Smooth muscle cell (in vitro differentiated cells): ENCODE results near the gene TFPI2. TPM values are rescaled to one million over a fixed set of nuclear protein-coding genes. Genes with fewer than 3 reads are reported as not detected.
A peak's percentile ranks its signal among the peaks of the same experiment; 100 is the strongest.
"Not testable (repeated sequence)": the region's sequence is repeated elsewhere in the genome, so short reads cannot be mapped to it uniquely, and the experiment has no call there.

ENCODE experiments used
- DNase-seq: peaks from one replicate; lab custom pipeline; 2025; ENCODE audit not compliant: unreplicated experiment; lab: John Stamatoyannopoulos, UW
- H2AFZ ChIP-seq: fragments of 200-600 bp; sonication (generic); 2 replicates; pipeline ENCODE4 v1.6.0; 2016; ENCODE audit warnings: antibody characterized with exemption, low read depth, mild to moderate bottlenecking
- H3F3A ChIP-seq: fragments of 200-600 bp; sonication (generic); 2 replicates; pipeline ENCODE4 v1.6.0; 2017; ENCODE audit warnings: antibody characterized with exemption, low read depth
- H3K27ac ChIP-seq: fragments of 200-600 bp; sonication (generic); 2 replicates; pipeline ENCODE4 v1.5.1; 2016; ENCODE audit warnings: low read depth, mild to moderate bottlenecking
- H3K27me3 ChIP-seq: fragments of 200-600 bp; sonication (generic); 2 replicates; pipeline ENCODE4 v1.6.1; 2016; ENCODE audit warnings: low read depth, mild to moderate bottlenecking
- H3K36me3 ChIP-seq: fragments of 200-600 bp; sonication (generic); 2 replicates; pipeline ENCODE4 v1.5.1; 2016; ENCODE audit warnings: low read depth
- H3K4me1 ChIP-seq: fragments of 200-600 bp; sonication (generic); 2 replicates; pipeline ENCODE4 v1.5.1; 2016; ENCODE audit warnings: low read depth
- H3K4me2 ChIP-seq: fragments of 200-600 bp; sonication (generic); 2 replicates; pipeline ENCODE4 v1.6.0; 2016; ENCODE audit warnings: mild to moderate bottlenecking
- H3K4me3 ChIP-seq: fragments of 200-600 bp; sonication (generic); 2 replicates; pipeline ENCODE4 v1.5.1; 2016; ENCODE audit warnings: mild to moderate bottlenecking
- H3K79me2 ChIP-seq: fragments of 200-600 bp; sonication (generic); 2 replicates; pipeline ENCODE4 v1.6.0; 2016; ENCODE audit warnings: low read depth, mild to moderate bottlenecking
- H3K9ac ChIP-seq: fragments of 200-600 bp; sonication (generic); 2 replicates; pipeline ENCODE4 v1.6.0; 2016; ENCODE audit warnings: low read depth
- H3K9me3 ChIP-seq: fragments of 200-600 bp; sonication (generic); replicated peaks from 2 replicates; pipeline ENCODE4 v1.5.1; 2016; ENCODE audit warnings: low read depth
- H4K20me1 ChIP-seq: fragments of 200-600 bp; sonication (generic); 2 replicates; pipeline ENCODE4 v1.6.0; 2016; ENCODE audit warnings: low read depth
- CTCF ChIP-seq: fragments of 200-600 bp; sonication (generic); IDR thresholded peaks from 2 replicates; pipeline ENCODE4 v1.5.1; 2017; ENCODE audit warnings: borderline replicate concordance, mild to moderate bottlenecking, antibody characterized with exemption; ENCODE audit not compliant: insufficient read depth, poor library complexity, severe bottlenecking
- WGBS: methylation state at CpG from one replicate; pipeline ENCODE4 v1.1.7; 2016; ENCODE audit warnings: low lambda C conversion rate; 5-methylcytosine and 5-hydroxymethylcytosine counted together
- polyA plus RNA-seq: library from polyadenylated mRNA; unstranded; fragments of >200 nt; fragmentation: Nextera tagmentation; extraction: Ambion mirVana; gene quantifications from 2 replicates; pipeline ENCODE4 v1.2.1, GENCODE V29; 2016
- total RNA-seq: library from RNA; depleted of rRNA; stranded (reverse); fragments of >200 nt; gene quantifications from 2 replicates; pipeline ENCODE4 v1.2.3, GENCODE V29; 2014

The TFPI2 gene
- total and polyA plus RNA-seq, 2 experiments from 2014 or later, result 104 to 139 TPM

GRCh38 chr7:93914581-93915066 is 24.1 kb upstream of the TFPI2 start:
- H3K9ac ChIP-seq, result no peak overlapping the region
- no peaks in the 10 kb centered on the region for H3K27me3 ChIP-seq
- H2AFZ ChIP-seq, result no peak overlapping the region
- no peak for DNase-seq
- peak overlapping the region; percentile 3 for H3K4me2 ChIP-seq
- H3K4me3 ChIP-seq, result no peak overlapping the region
- H3K79me2 ChIP-seq, result no peaks in the 10 kb centered on the region
- no peak for TF ChIP-seq CTCF
- H3K4me1 ChIP-seq, result peaks cover 3% of the 10 kb centered on the region
- 59% methylated on average over 7 of the region's 7 CpGs for WGBS
- no peaks in the 10 kb centered on the region for H3F3A ChIP-seq
- no peaks in the 10 kb centered on the region for H4K20me1 ChIP-seq
- no peaks in the 10 kb centered on the region for H3K9me3 ChIP-seq
- H3K36me3 ChIP-seq, result no peaks in the 10 kb centered on the region
- H3K27ac ChIP-seq, result no peak overlapping the region

DNA sequence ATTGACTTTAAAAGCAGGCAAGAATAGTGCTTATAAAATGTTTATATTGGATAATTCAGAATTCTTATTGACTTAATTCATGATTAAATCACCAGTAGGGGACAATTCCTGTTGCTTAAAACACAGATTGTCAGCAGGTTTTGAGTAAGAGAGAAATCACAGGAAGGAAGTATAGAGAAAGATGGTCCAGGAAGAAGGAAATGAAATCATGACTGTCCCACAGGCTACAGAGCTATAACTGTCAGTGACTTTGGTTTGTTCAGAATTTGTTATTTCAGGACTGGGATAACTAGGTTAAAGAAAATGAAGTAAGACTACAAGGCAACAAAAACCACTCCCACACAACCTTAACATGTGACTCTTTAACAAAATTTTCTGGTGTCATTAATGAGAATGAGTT is 22.6 kb upstream of the TFPI2 start:
- no peaks in the 10 kb centered on the region for H3K9me3 ChIP-seq
- no peaks in the 10 kb centered on the region for H3F3A ChIP-seq
- H3K79me2 ChIP-seq, result no peaks in the 10 kb centered on the region
- H3K27ac ChIP-seq, result no peak overlapping the region
- H2AFZ ChIP-seq, result peak overlapping the region; percentile 33
- H3K27me3 ChIP-seq, result no peaks in the 10 kb centered on the region
- H3K4me1 ChIP-seq, result peaks cover 3% of the 10 kb centered on the region
- no peaks in the 10 kb centered on the region for H4K20me1 ChIP-seq
- DNase-seq, result no peak
- TF ChIP-seq CTCF, result no peak
- no peak overlapping the region for H3K9ac ChIP-seq
- H3K36me3 ChIP-seq, result no peaks in the 10 kb centered on the region
- peak overlapping the region; percentile 15 for H3K4me2 ChIP-seq
- no peak overlapping the region for H3K4me3 ChIP-seq

DNA sequence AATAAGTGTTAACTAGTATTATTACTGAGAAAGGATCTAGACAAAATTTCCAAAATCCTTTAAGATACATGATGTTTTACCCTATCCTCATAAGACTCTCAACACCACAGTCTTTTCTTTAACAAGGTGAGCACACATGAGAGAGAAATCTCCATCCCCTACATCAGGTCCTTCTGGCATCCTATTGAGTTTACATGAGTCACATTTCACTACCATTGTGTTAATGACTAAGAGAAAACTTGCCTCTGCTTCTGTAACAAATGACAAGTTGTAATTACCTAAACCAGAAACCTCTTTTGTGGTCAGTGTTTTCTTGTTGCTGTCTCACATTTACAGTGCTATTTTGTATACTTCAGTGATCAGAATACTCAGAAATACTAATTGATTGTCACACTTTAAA is 21.1 kb upstream of the TFPI2 start:
- H3K36me3 ChIP-seq, H3K4me3 ChIP-seq, H3K4me1 ChIP-seq, H4K20me1 ChIP-seq, H3K9me3 ChIP-seq, H2AFZ ChIP-seq, DNase-seq, H3K9ac ChIP-seq, H3F3A ChIP-seq, H3K79me2 ChIP-seq, H3K4me2 ChIP-seq, H3K27me3 ChIP-seq: not testable (repeated sequence)
- H3K27ac ChIP-seq, result peak overlapping the region; percentile 19

DNA sequence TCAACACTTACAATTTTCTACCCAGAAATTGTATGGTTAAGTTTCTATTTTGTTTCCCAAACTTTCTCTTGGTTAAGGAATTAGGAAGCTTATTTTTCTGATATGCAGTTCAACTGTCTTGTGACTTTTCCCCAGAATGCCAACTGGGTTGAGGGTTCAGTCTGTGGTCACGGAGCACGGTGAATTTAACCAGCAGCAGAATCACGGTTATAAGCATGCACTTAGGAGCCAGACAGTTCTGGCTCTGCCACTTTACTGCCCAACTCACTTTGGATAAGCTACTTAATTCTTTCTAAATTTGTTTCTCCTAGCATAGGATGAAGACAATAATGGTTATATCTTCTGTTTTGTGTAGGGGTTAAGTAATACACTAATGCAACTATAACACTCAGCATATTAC is 20.7 kb upstream of the TFPI2 start:
- H3K9me3 ChIP-seq, H3K4me3 ChIP-seq, DNase-seq, H3K79me2 ChIP-seq, H3K36me3 ChIP-seq, H3F3A ChIP-seq, H3K27me3 ChIP-seq, H4K20me1 ChIP-seq, H2AFZ ChIP-seq, H3K9ac ChIP-seq, H3K27ac ChIP-seq, H3K4me1 ChIP-seq: not testable (repeated sequence)
- WGBS, result 40% methylated on average over 3 of the region's 3 CpGs
- peak overlapping the region; percentile 39 for H3K4me2 ChIP-seq
